WI38 (cell line): Measurements from ENCODE around the gene DTNBP1.

ENCODE experiments used
- H3K4me3 ChIP-seq: 2 replicates; pipeline ENCODE4 v1.5.1; 2011; ENCODE audit warnings: low read depth, mild to moderate bottlenecking, control low read depth, low read length
- TF ChIP-seq, protein P1 (sequence below): IDR thresholded peaks from 2 replicates; pipeline ENCODE4 v1.5.1; 2012; ENCODE audit warnings: low read depth, mild to moderate bottlenecking, control low read depth, low read length

The DTNBP1 gene

DNA sequence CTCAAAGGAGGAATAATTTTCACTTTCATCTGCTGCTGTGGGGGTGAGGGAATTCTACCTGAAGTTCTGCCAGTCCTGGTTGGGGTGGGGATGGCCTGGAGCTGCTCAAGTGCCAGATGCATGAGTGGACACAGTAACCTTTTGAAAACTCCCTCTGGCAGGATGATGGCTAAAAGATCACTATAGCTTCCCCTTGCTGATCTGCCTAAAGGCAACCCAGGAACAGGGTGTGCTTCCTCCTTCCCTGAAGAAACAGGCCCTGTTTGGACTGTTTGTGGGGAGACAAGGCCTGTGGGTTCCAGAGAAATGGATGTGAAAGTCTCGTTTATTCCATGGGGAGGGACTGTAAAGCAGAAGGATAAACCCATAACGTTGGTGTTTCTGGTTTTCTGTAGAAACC lies 176.9 kb downstream of the DTNBP1 start:
- no peak overlapping the region for H3K4me3 ChIP-seq
- TF ChIP-seq, protein P1, sequence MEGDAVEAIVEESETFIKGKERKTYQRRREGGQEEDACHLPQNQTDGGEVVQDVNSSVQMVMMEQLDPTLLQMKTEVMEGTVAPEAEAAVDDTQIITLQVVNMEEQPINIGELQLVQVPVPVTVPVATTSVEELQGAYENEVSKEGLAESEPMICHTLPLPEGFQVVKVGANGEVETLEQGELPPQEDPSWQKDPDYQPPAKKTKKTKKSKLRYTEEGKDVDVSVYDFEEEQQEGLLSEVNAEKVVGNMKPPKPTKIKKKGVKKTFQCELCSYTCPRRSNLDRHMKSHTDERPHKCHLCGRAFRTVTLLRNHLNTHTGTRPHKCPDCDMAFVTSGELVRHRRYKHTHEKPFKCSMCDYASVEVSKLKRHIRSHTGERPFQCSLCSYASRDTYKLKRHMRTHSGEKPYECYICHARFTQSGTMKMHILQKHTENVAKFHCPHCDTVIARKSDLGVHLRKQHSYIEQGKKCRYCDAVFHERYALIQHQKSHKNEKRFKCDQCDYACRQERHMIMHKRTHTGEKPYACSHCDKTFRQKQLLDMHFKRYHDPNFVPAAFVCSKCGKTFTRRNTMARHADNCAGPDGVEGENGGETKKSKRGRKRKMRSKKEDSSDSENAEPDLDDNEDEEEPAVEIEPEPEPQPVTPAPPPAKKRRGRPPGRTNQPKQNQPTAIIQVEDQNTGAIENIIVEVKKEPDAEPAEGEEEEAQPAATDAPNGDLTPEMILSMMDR = no peak

DNA sequence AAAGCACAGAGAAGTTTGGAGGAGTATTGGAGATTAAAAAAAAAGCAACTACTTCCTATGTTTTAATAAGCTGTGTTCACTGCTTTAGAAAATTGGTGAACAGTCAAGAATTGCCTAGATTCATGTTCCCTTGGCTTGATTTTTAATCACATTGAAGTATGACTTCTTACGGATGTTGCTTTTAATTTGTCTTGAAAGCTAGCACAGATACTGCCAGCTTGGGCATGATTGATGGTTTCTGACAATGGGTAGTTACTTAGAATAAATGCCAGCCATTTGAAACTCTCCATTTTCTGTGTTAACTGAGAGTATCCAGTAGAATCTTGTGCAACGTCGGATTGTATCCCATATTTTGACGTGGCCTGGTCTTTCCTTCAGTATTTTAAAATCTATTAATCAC lies 178.0 kb downstream of the DTNBP1 start:
- TF ChIP-seq, protein P1 = no peak
- H3K4me3 ChIP-seq = no peak overlapping the region

DNA sequence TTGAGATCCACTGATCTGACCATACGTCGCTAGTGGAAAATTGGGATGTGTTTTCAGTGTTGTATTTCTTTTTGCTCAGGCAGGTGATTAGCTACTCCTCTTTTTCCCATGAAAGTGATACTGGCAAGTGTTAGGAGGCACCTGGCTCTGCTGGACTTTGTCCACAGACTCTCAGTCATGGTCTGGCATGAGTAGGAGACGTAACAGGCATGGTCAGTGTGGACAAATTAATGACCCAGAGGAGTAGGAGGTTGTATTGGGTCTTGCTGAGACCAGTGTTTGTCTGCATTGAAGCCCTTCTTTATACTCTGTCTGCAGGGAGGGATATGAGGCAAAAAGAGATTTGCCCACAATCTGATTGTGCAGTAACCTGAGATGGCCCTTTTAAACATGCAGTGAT lies 178.7 kb downstream of the DTNBP1 start:
- H3K4me3 ChIP-seq = no peak overlapping the region
- TF ChIP-seq, protein P1 = no peak

DNA sequence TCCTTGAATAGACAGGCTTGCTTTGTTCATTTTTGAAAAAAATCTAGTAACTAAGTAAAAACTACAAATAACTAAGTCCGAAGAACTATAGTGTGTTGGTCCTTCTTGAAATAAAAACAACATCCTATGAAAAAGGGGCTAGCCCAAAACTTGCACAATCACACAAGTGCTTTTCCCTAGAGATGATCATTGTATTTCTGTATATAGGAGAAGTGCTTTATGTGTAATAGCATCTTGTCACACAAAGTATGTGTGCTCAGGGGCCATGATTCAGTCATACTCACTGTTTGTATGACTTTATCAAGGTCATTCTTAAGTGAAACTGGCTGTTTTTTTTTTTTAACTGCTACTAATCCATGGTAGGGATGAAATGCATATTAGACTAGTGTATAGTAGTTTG lies 179.8 kb downstream of the DTNBP1 start:
- TF ChIP-seq, protein P1 = no peak
- no peak overlapping the region for H3K4me3 ChIP-seq

DNA sequence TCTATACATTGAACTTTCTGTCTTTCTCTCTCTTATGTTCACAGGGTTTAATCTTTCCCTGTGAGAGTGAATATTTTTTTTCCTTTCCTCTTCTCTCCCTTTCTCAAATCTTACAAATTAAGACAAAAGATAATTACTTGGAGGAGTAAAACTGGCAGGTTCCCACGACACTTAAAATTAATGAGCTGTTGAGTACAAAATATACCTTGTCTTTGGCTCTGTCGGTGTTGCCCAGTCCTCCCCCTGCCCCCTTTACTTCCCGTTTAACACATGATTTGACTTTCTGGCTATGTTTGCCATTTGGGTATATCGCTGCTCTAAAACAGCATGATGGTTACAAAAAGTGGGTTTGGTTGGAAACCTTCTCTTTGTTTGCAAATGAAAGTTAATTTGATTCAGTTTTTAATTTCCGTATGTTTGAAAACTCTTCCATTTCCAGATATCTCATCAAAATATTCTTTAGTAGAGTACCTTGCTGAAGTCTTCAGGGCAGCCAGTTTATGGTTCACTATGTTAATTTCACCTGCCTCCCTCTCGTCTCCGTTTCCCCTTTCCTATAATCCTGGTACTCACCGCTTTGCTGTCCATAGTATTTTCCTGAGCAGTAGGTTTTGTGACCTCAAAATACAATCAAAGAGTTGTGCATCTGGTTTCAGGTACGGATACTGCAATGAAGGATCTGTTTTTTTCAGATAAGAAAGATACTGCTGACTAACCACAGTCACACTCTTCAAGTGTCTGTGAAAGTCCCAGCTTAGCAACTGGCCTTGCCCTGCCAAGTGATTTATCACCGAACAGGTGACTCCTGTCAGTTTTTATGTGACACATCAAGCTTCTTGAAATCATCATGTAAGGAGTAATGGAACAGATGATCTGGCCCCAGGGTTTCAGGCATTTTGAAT lies 181.2 kb downstream of the DTNBP1 start:
- no peak overlapping the region for H3K4me3 ChIP-seq

DNA sequence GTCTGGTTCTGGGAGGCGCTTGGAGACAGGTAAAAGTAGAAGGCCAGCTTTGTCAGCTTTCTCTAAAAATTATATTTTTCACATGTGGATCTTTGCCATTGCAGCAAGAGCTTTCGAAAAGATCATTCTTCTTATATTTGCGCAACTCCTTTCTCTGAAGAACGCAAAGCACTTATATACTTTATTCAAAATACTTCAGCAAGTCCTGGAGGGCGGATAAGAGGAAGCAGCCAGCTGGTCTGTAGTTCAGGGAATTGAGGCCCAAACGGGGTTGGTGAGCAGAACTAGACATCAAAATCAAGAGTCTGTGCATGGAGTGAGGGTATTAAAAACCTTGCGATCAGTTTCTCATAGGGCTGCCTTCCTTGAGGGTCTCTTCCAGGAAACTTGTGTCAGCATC lies 182.3 kb downstream of the DTNBP1 start:
- H3K4me3 ChIP-seq = no peak overlapping the region
- TF ChIP-seq, protein P1 = no peak

More for the DNA sequence above, 181.2 kb downstream of the DTNBP1 start:
- TF ChIP-seq, protein P1 = no peak

DNA sequence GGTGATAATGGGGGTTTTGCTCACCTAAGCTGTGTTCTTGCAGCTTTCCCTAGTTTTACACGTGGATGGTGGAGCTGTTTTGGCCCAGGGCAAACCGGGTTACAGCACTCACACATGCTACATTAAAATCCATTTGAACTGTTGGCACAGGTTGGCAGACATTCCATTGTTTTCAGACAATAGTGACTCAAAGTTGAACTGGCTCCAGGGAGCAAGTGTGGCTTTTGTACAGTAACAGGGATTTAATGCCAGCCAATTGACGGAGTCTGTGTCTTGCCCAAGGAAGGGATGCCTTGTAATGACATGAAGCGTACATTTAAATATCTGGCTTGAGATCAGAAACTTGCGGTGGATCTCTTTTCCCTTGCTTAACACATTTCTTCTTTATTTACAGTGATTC lies 183.1 kb downstream of the DTNBP1 start:
- H3K4me3 ChIP-seq = no peak overlapping the region
- TF ChIP-seq, protein P1 = no peak
